Stimulated activated CD4-positive, alpha-beta T cell treated with anti-CD3 and anti-CD28 coated beads, Interleukin-15, amount 100 ng/mL, for 24 hours (primary cell): Measurements from ENCODE around the gene CNTLN.
"Not testable (repeated sequence)": the region's sequence is repeated elsewhere in the genome, so short reads cannot be mapped to it uniquely, and the experiment has no call there.

Experiments
- DNase-seq: peaks from one replicate; pipeline ENCODE4 v3.0.0-alpha.2; 2020

CNTLN gene

GRCh38 chr9:17204611-17205152 is 69.8 kb downstream of the CNTLN start:
- DNase-seq: no peak

- DNase-seq: no peak
These were observed 81.2 kb downstream of the CNTLN start for GRCh38 chr9:17216011-17216410.

- DNase-seq: no peak
These were observed 81.8 kb downstream of the CNTLN start for GRCh38 chr9:17216646-17217045.

GRCh38 chr9:17217272-17217671 is 82.4 kb downstream of the CNTLN start:
- DNase-seq: no peak

- no peak for DNase-seq
These were observed 84.4 kb downstream of the CNTLN start for GRCh38 chr9:17219261-17219660.

- DNase-seq: no peak
These were observed 88.1 kb downstream of the CNTLN start for GRCh38 chr9:17222932-17223331.

- DNase-seq: no peak
These were observed 90.6 kb downstream of the CNTLN start for GRCh38 chr9:17225407-17225806.

- DNase-seq: no peak
These were observed 95.2 kb downstream of the CNTLN start for GRCh38 chr9:17229945-17230560.

GRCh38 chr9:17230646-17231045 is 95.8 kb downstream of the CNTLN start:
- no peak for DNase-seq

- DNase-seq: no peak
These were observed 101.3 kb downstream of the CNTLN start for GRCh38 chr9:17236147-17236546.

GRCh38 chr9:17246770-17247169 is 111.9 kb downstream of the CNTLN start:
- no peak for DNase-seq

GRCh38 chr9:17251100-17251499 is 116.3 kb downstream of the CNTLN start:
- DNase-seq: no peak

- not testable (repeated sequence) for DNase-seq
These were observed 133.8 kb downstream of the CNTLN start for GRCh38 chr9:17268531-17269188.

GRCh38 chr9:17269799-17270198 is 135.0 kb downstream of the CNTLN start:
- no peak for DNase-seq

- DNase-seq: no peak
These were observed 137.7 kb downstream of the CNTLN start for GRCh38 chr9:17272536-17272935.

- no peak for DNase-seq
These were observed 145.6 kb downstream of the CNTLN start for GRCh38 chr9:17280350-17281012.

GRCh38 chr9:17290673-17291072 is 155.8 kb downstream of the CNTLN start:
- DNase-seq: not testable (repeated sequence)

GRCh38 chr9:17291766-17292165 is 156.9 kb downstream of the CNTLN start:
- DNase-seq: no peak

- no peak for DNase-seq
These were observed 158.8 kb downstream of the CNTLN start for GRCh38 chr9:17293685-17294084.

GRCh38 chr9:17294822-17295624 is 160.2 kb downstream of the CNTLN start:
- no peak for DNase-seq

GRCh38 chr9:17315341-17315740 is 180.5 kb downstream of the CNTLN start:
- no peak for DNase-seq

- no peak for DNase-seq
These were observed 184.0 kb downstream of the CNTLN start for GRCh38 chr9:17318821-17319320.

GRCh38 chr9:17319864-17320263 is 185.0 kb downstream of the CNTLN start:
- no peak for DNase-seq
